Breast epithelium (tissue), 4 donors: ENCODE results near the gene FLVCR2. TPM values are rescaled to one million over a fixed set of nuclear protein-coding genes. Genes with fewer than 3 reads are reported as not detected.

Source experiments
- DNase-seq, 2 donors: peaks; one replicate each; pipeline ENCODE4 v3.0.0-alpha.2; 2019; ENCODE audit warnings: low spot score in 2 of 2
- H3K27ac ChIP-seq, 2 donors: fragments of 200-600 bp; sonication (generic) in 1 of 2; one replicate each; pipeline ENCODE4 v1.5.1; 2016 to 2019; ENCODE audit warnings: mild to moderate bottlenecking in 1 of 2
- H3K27me3 ChIP-seq, 2 donors: fragments of 200-600 bp; sonication (generic) in 1 of 2; one replicate each; pipeline versions ENCODE4 v1.5.1 to v1.6.0; 2017 to 2019; ENCODE audit warnings: control low read depth in 1 of 2, mild to moderate bottlenecking in 1 of 2
- H3K36me3 ChIP-seq: fragments of 200-600 bp; one replicate; pipeline ENCODE4 v1.5.1; 2019
- H3K4me1 ChIP-seq, 2 donors: fragments of 200-600 bp; sonication (generic); one replicate each; pipeline ENCODE4 v1.5.1; 2016 to 2019; ENCODE audit warnings: control low read depth in 1 of 2
- H3K4me3 ChIP-seq, 3 donors: fragments of 200-600 bp; sonication (generic); 1 replicate in 2 of 3; 2 replicates in 1 of 3; pipeline ENCODE4 v1.5.1; 2016 to 2019; ENCODE audit warnings: mild to moderate bottlenecking in 3 of 3, moderate library complexity in 2 of 3
- H3K9me3 ChIP-seq, 2 donors: fragments of 200-600 bp; sonication (generic) in 1 of 2; one replicate each; pipeline ENCODE4 v1.5.1; 2016 to 2019; ENCODE audit warnings: control low read depth in 1 of 2
- CTCF ChIP-seq, 3 donors: fragments of 450-650 bp; IDR thresholded peaks; one replicate each; pipeline ENCODE4 v1.5.1; 2016 to 2017; ENCODE audit warnings: antibody characterized with exemption in 3 of 3, mild to moderate bottlenecking in 3 of 3, moderate library complexity in 3 of 3
- POLR2A ChIP-seq: fragments of 450-650 bp; IDR thresholded peaks from one replicate; pipeline ENCODE4 v1.6.1; 2016; ENCODE audit warnings: antibody characterized with exemption, mild to moderate bottlenecking, moderate library complexity
- POLR2AphosphoS5 ChIP-seq, 3 donors: sonication (generic); formaldehyde crosslinking; IDR thresholded peaks; one replicate each; pipeline ENCODE4 v1.6.1; 2017; ENCODE audit warnings: antibody characterized with exemption in 3 of 3
- intact Hi-C: fragments of 100-400 bp; cut with DNase I; formaldehyde crosslinking; loops from one replicate; pipeline ENCODE4 v1.15.1; 2023; ENCODE audit warnings: low total_unique reads
- total RNA-seq, 3 donors: library from RNA; depleted of rRNA; stranded (reverse); fragments of >200 nt; gene quantifications; one replicate each; pipeline ENCODE4 v1.1.0, GENCODE V29; 2016

Gene FLVCR2
- total RNA-seq, 3 donors from 2014 or later, result 4.6 to 15.4 (median 9.1) TPM

DNA sequence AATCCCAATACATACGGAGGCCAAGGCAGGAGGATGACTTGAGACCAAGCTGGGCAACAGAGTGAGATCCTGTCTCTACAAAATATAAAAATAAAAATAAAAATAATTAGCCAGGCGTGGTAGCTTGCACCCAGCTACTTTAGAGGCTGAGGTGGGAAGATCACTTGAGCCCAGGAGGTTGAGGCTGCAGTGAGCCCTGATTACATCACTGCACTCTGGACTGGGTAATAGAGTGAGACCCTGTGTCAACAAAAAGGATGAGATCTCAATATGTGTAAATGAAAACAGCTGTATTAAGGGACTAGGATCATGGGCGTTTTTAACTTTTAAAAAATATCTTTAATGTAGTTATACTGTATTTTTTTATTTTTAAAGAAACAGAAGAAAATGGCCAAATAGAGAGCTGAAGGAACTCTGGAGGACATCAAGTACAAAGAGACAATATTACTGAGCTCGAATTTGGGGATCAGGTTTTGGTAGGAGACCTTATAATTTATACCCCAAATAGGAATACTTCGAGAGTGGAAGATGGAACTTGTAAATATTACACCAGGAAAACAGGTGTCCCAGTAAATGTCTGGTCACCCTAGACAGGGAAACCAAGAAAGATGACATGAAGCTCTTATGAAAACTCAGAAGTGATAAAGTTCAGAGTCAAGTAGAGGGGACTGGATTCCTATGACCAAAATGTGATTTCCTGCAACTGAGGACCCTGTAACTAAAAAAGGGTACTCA, 43.1 kb upstream of the FLVCR2 start:
- no peaks in the 10 kb centered on the region for H3K4me1 ChIP-seq
- H3K9me3 ChIP-seq, result no peaks in the 10 kb centered on the region
- no peak for DNase-seq
- H3K36me3 ChIP-seq, result no peaks in the 10 kb centered on the region
- TF ChIP-seq POLR2AphosphoS5 (IDR thresholded peaks at IDR 0.05) (no peak), POLR2A (no peak), CTCF (IDR thresholded peaks at IDR 0.05) (no peak)
- intact Hi-C loops, result no loop called here
- H3K27ac ChIP-seq, result peak overlapping the region; percentile 13 to 66
- H3K27me3 ChIP-seq, result no peaks in the 10 kb centered on the region
- no peak overlapping the region for H3K4me3 ChIP-seq

- TF ChIP-seq CTCF (IDR thresholded peaks at IDR 0.05), result no peak
- no peak for TF ChIP-seq POLR2AphosphoS5 (IDR thresholded peaks at IDR 0.05)
- TF ChIP-seq POLR2A, result no peak
- no peaks in the 10 kb centered on the region for H3K27me3 ChIP-seq
- H3K27ac ChIP-seq, result peak overlapping the region; percentile 66 to 80
- H3K4me1 ChIP-seq, result no peaks in the 10 kb centered on the region
- H3K4me3 ChIP-seq, result no peak overlapping the region
- no peaks in the 10 kb centered on the region for H3K36me3 ChIP-seq
- no peaks in the 10 kb centered on the region for H3K9me3 ChIP-seq
- DNase-seq, result no peak
- intact Hi-C loops, result no loop called here
Measured at GRCh38 chr14:75537071-75537470, 41.3 kb upstream of the FLVCR2 start.

DNA sequence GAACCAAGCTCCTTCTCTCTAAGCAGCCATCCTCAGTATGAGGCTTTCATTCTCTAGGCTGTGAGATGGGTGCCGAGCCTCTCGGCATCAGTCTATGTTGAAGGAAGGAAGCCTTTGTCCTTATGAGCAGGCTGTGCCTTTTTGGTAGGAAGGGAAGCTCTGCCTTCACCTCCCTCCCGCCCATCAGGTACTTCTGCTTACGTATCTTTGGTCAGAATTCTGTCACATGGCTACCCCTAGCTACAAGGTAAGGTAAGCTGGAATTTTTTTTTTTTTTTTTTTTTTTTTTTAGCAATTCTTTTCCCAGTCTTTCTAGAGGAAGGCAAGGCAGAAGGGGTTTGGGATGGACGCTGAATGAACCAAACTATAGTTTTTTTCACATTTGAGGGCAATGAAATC, 39.3 kb upstream of the FLVCR2 start:
- intact Hi-C loops, result no loop called here

GRCh38 chr14:75539561-75540478, 38.6 kb upstream of the FLVCR2 start:
- intact Hi-C loops, result no loop called here
- Histone ChIP-seq H3K4me1 (no peaks in the 10 kb centered on the region), H3K27ac (peak overlapping the region in 1 of 2 donors; percentile 65), H3K36me3 (no peaks in the 10 kb centered on the region), H3K4me3 (no peak overlapping the region), H3K27me3 (no peaks in the 10 kb centered on the region), H3K9me3 (no peaks in the 10 kb centered on the region)
- no peak for DNase-seq
- TF ChIP-seq CTCF (IDR thresholded peaks at IDR 0.05) (no peak), POLR2A (no peak), POLR2AphosphoS5 (IDR thresholded peaks at IDR 0.05) (no peak)

More for the DNA sequence above, 39.3 kb upstream of the FLVCR2 start:
- no peak overlapping the region for H3K4me3 ChIP-seq
- TF ChIP-seq CTCF (IDR thresholded peaks at IDR 0.05), result no peak
- TF ChIP-seq POLR2AphosphoS5 (IDR thresholded peaks at IDR 0.05), result no peak
- TF ChIP-seq POLR2A, result no peak
- H3K9me3 ChIP-seq, result no peaks in the 10 kb centered on the region
- H3K36me3 ChIP-seq, result no peaks in the 10 kb centered on the region
- H3K27ac ChIP-seq, result no peak overlapping the region
- no peak for DNase-seq
- no peaks in the 10 kb centered on the region for H3K27me3 ChIP-seq
- H3K4me1 ChIP-seq, result no peaks in the 10 kb centered on the region

DNA sequence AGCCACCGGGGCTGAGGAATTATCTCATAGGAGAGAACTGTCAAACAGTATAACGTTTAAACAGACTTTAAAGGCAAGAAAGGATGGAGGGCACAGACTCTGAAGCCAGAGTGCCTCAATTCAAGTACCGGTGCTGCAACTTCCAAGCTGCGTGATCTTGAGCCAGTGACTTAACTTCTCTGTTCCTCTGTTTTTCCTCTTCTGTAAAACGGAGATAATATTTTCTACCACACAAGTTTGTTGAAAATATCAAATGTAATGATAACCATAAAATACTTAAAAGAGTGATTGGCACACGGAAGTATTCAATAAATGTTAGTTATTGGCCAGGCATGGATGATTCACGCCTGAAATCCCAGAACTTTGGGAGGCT, 38.0 kb upstream of the FLVCR2 start:
- intact Hi-C loops, result no loop called here
- H3K27me3 ChIP-seq, result no peaks in the 10 kb centered on the region
- TF ChIP-seq POLR2AphosphoS5 (IDR thresholded peaks at IDR 0.05), result no peak
- TF ChIP-seq CTCF (IDR thresholded peaks at IDR 0.05), result no peak
- TF ChIP-seq POLR2A, result no peak
- no peak for DNase-seq
- H3K36me3 ChIP-seq, result no peaks in the 10 kb centered on the region
- peak overlapping the region; percentile 65 to 83 for H3K27ac ChIP-seq
- H3K9me3 ChIP-seq, result no peaks in the 10 kb centered on the region
- H3K4me3 ChIP-seq, result no peak overlapping the region
- H3K4me1 ChIP-seq, result no peaks in the 10 kb centered on the region
